Measurements from ENCODE around the gene SSRP1.
"Not testable (repeated sequence)": the region's sequence is repeated elsewhere in the genome, so short reads cannot be mapped to it uniquely, and the experiment has no call there.

The SSRP1 gene, protein sequence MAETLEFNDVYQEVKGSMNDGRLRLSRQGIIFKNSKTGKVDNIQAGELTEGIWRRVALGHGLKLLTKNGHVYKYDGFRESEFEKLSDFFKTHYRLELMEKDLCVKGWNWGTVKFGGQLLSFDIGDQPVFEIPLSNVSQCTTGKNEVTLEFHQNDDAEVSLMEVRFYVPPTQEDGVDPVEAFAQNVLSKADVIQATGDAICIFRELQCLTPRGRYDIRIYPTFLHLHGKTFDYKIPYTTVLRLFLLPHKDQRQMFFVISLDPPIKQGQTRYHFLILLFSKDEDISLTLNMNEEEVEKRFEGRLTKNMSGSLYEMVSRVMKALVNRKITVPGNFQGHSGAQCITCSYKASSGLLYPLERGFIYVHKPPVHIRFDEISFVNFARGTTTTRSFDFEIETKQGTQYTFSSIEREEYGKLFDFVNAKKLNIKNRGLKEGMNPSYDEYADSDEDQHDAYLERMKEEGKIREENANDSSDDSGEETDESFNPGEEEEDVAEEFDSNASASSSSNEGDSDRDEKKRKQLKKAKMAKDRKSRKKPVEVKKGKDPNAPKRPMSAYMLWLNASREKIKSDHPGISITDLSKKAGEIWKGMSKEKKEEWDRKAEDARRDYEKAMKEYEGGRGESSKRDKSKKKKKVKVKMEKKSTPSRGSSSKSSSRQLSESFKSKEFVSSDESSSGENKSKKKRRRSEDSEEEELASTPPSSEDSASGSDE

DNA sequence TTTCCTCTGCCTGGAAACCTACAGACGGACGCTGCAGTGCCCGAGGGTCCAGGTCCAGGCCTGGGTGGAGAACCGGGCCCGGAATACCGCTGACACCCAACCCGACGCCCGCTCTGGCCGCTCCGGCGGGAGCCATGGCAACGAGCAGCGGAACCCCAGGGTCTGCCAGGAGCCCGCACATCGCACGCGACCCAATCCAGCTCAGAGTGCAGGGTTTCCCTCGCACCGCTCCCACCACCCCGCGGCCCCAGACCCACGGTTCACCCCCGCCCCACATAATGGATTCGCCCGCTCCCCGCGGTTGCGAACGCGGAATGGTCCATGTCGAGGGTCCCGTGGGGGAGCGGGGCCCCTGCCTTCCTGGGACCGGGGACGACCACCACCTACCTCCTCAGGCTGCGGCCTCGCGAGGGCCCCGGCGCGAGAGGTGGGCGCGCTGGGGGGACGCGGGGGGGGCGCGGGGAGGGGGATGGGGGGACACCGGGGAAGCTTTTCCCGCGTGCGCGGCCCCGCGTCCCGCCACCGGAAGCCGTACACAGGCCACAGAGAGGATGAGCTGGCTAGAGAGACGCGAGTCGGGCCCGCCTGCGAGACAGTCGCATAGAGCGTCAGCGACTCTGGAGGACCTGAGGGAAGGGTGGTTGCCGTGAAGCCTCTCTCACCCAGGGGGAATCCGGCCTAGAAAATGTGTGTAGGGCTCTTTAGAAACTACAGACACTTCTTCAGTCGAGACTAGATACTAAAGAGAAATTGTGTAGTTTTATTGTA lies at the start of gene SSRP1:
Gene SSRP1, minus strand, starts transcription at position 550 of the 768 bp plus-strand sequence. CDS start 771 bp downstream, outside the sequence.
- FAIRE-seq (no peak), DNase-seq (ENCODE audit: low spot score) (peak; percentile 69)

DNA sequence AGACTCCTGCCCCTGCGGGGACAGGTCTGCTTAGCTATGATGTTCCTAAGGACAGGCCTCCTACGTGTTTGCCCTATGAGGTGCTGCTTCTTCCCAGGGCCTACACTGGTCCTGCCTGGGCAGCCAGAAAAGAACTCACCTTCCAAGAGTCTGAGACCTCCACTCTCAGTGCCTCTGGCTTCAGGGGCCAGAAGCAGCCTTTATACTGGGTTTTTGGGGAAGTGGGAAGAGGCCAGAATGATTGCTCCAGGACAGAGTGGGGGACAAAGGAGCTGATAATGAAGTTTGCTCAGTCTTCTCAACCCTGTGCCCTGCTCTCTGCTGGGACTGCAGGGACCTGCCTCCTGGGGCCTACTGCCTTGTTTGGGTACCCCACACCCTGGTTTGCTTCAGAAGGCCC lies 45.3 kb upstream of the SSRP1 start, which contains the start of gene PRG3:
Gene PRG3, minus strand, starts transcription at position 176 of the 400 bp plus-strand sequence. CDS start 442 bp downstream, outside the sequence.
- no peak for FAIRE-seq
- no peak for DNase-seq (ENCODE audit: low spot score)

DNA sequence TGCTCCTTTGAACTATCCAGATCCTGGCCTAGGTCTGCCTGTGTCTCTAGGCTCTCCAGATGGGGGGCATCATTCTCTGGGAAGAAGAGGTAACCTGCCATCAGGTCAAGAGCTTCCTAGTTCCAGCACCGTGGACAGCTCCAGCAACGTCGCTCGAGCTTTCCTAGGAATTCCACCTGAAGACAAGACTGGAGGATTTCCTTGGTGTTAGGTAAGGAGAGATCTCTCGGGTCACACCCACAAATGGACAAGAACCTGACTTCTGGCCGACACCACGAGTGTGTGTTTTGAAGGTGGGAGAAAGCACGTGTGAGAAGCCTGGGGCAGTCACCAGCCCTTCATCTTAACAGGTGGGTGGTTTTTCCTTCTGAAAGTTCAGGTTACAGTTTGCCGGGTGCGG lies 44.0 kb upstream of the SSRP1 start:
- no peak for FAIRE-seq
- DNase-seq (ENCODE audit: low spot score) = no peak

DNA sequence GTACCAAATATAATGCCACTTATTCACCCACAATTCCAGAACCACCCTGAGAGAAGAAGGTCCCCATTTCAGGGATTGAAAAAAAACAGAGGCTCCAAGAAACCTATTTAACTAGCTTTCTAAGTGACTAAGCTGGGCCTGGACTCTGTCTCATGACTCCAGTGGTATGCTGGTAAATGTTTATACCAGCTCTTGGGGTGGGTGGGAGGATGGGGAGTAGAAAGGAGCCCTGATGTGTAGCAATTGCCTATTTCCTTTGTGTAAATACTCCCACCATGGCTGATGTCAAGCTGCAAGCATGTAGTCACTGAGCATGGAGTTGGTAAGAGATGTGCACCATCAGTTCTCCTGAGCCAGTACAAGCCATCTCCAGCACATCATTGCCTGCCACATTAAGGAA lies 42.5 kb upstream of the SSRP1 start:
- DNase-seq (ENCODE audit: low spot score) (no peak), FAIRE-seq (no peak)

DNA sequence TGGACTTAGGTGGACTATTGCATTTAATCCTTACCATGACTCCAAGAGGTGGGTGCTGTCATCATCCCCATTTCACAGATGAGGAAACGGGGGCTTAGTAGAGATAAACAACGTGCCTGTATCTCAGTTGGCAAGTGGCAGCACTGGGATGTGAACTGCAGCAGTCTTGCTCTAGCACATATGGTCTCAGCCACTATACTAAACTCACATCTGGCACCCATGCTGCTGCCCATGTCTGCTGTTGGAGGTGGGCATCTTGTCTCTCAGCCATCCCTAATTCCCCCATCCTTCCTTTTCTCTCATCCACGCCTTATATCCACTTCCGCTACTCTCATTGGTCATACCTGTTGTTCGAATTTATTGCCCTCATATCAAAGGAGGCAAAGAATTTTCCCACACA lies 41.4 kb upstream of the SSRP1 start:
- FAIRE-seq (no peak), DNase-seq (ENCODE audit: low spot score) (no peak)

DNA sequence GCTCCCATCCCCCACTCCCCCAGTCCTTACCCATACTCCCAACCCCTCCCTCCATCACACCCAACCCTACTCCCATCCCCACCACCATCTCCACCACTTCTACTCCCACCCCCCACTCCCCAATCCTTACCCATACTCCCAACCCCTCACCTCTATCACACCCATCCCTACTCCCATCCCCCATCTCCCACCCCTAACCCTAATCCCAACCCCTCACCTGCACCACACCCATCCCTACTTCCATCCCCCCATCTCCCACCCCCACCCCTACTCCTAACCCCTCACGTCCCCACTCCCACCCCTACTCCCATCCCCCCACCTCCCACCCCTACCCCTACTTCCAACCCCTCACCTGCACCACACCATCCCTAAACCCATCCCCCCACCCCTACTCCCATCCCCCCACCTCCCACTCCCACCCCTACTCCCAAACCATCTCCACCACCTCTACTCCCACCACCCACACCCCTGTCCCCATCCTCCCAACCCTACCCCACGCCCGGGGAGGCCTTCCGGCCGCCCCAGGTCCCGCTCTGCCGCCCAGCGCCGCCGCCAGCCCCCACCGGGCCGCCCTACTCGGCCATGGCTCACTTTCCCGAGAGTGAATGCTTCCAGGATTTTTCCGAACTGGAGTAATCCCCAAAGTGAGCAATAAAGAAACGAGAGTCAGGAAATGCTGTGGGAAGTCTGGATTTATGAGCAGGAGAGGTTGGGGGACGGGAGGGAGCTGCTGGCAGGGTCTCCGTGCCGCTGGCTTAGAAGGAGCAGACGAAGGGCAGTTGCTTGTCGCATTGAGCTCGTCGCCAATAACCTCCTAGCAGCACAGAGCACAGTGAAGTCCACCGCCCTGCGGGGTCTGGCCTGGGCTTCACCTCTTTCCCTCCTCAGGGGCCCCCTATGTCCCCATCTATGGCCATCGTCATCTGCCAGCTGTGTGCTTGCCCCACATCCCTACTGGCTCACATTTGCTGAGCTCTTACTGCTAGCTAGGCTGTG lies 40.7 kb upstream of the SSRP1 start:
- FAIRE-seq = no peak
- no peak for DNase-seq (ENCODE audit: low spot score)

DNA sequence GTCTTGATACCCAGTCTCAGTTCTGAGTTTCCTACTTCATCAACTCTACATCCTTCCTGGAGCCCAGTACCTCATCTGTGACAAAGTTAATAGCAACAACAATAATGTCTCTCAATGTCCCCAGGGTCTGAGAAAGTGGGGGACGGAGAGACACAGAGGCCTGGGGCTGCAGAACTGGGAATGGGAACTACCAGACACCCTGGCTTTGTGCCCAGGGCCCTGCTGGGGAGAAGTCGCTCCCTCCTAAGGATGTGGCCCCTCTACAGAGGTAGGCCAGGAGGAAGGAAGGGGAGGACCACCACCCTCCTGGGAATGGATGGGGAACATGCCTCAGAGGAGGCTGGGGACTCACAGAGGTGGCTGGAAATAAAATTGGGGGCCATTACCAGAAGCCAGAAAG lies 39.8 kb upstream of the SSRP1 start:
- FAIRE-seq (no peak), DNase-seq (ENCODE audit: low spot score) (no peak)

DNA sequence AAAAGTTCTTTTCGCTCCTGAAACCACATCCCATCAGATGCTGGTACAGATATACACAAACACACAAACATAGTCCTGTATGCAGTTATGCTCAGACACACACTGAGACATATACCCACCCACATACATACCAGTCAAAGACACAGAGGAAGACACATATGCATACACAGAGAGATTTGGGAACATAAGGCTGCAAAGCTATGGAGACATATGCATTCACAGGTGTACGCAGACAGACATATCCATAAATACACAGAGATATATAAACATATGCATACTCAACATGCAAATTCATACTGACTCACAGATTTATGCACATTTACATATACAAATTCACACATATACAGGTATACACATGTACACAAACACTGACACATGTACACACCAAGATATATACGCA lies 39.3 kb upstream of the SSRP1 start:
- DNase-seq (ENCODE audit: low spot score) (no peak), FAIRE-seq (no peak)

DNA sequence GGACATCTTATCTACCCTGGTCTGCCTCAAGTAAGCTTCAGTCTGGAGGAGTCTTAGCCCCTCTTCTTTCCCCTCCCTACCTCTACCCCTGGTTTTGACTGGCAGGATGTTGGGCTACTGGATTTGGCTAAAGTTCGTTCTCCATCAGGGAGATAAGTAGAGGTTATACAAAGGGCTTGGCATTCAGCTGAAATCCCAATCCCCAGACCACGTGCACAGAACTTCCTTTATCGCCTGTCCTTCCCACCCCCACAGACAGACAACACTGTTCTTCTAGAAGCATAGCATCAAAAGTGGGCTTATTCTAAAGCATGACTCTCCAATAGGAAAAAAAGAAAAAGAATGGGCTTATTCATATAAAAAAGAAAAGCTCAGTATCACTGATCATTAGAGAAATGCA lies 37.5 kb upstream of the SSRP1 start:
- DNase-seq (ENCODE audit: low spot score) (no peak), FAIRE-seq (no peak)

DNA sequence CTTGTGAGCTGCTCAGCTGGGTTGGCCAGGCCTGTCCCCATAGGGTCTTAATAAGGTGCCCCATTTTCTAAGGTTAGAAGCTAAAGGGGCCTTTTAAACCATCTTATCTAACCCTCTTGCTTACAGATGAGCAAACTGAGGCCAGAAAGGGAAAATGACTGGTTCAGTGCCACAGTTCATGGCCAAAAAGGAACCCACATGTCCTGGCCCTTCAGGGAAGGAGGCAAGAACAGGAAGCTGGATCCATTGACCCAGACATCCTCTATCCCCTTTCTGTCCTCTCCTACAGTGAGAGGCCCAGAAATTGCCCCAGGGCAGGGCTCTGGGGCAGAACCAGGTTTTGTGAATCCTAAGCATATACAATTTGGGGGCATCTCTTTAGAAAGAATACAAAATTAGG lies 35.2 kb upstream of the SSRP1 start:
- no peak for FAIRE-seq
- DNase-seq (ENCODE audit: low spot score) = no peak

DNA sequence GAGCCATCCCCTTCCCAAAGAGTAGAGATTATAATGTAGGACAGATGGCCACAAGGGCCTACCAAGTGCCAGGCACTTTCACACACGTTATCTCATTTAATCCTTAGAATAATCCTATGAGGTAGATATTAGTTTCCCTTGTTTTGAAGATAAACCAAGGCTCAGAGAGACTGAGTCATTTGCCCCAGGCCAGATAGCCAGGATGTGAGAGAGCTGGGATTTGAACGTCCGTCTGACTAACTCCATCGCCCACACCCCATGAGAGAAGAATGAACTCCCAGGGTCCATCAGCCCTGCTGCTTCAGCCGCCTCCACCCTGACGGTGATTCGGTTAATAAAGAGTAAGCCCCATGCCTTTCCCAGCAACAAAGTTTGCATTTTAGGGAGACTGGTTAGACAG lies 34.6 kb upstream of the SSRP1 start:
- FAIRE-seq (no peak), DNase-seq (ENCODE audit: low spot score) (no peak)

DNA sequence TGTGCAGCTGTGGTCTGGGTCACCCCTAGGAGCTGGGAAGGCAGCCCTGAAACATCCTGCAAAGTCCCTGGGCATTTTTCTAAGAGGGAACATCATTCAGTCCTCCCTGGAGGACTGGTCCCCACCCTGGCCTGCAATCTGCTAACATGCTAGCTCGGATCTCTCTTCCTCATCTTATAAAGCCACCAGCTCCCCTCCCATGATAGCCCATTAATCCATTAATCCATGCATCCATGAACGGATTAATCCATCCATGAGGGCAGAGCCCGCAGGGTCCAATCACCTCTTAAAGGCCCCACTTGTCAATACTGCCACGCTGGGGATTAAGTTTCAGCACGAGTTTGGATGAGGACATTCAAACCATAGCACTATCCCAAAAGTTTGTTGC lies 33.1 kb upstream of the SSRP1 start:
- no peak for DNase-seq (ENCODE audit: low spot score)
- no peak for FAIRE-seq

DNA sequence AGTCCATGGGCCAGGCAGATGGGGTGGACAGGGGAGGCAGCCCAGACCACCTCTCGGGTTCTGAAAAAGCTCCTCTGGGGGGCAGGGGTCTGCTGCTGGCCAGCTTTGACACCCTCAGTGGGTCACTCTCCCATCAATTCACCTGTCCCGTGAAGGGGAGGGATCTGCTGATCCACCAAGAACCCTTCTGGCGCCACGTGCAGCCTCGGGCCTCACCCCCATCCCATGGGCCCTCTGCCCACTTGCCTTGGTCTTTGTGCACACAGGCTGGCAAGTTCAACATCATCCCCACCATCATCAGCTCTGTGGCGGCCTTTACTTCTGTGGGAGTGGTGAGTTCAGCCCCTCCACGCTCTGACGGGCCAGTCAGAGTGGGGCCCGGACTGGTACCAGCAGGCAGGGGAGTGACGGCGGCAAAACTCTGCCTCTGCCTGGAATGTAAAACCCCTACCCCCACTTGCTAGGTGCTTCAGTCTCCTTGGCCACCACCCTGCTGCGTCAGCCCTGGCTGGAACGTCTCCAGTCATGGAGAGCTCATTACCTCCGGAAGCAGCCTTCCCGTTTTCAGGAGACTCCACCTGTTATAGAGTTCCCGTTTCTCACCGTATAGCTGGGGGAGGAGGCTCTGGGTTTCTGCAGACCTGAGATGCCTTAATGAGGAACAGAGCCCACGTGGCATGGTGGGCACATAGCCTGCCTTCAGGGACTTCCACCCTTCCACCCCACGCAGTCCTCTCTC lies 32.6 kb upstream of the SSRP1 start:
- DNase-seq (ENCODE audit: low spot score) (no peak), FAIRE-seq (no peak)

DNA sequence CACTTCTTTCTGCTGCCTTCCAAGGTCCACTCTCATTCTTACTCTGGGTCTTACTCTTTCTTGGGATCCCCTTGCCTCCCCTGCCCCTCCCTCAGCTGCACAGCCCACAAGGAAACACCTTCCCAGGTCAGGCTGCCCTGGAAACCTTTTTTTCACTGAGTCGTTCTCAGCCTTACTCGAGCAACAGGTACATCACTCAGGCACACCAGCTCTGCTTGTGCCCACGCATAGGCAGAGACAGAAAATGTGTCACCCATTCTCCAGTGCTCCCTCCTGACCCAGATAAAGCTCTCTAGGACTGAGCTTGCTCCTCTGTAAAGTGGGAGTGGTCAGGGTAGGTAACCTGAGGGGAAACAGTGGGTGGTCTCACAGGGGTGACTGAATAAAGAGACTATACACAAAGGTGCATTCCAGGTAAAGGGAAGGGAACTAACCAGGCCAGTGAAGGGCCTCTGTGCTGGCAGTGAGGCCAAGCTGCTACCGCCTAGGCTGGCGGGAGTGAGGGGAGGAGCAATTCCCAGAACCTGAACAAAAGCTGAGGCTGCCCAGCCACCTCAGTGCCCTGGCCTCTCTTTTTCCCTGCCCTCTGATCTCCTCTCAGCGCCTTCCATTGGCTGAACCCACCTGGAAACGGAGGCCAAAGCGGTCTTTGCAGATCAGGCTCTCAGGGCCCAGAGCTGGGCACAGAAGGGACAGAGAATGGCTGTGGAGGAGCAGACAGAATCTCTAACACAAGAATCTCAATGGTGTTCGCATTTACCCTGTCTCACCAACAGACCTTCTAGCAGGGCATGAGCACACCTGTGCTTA lies 29.4 kb upstream of the SSRP1 start:
- FAIRE-seq (no peak), DNase-seq (ENCODE audit: low spot score) (no peak)

DNA sequence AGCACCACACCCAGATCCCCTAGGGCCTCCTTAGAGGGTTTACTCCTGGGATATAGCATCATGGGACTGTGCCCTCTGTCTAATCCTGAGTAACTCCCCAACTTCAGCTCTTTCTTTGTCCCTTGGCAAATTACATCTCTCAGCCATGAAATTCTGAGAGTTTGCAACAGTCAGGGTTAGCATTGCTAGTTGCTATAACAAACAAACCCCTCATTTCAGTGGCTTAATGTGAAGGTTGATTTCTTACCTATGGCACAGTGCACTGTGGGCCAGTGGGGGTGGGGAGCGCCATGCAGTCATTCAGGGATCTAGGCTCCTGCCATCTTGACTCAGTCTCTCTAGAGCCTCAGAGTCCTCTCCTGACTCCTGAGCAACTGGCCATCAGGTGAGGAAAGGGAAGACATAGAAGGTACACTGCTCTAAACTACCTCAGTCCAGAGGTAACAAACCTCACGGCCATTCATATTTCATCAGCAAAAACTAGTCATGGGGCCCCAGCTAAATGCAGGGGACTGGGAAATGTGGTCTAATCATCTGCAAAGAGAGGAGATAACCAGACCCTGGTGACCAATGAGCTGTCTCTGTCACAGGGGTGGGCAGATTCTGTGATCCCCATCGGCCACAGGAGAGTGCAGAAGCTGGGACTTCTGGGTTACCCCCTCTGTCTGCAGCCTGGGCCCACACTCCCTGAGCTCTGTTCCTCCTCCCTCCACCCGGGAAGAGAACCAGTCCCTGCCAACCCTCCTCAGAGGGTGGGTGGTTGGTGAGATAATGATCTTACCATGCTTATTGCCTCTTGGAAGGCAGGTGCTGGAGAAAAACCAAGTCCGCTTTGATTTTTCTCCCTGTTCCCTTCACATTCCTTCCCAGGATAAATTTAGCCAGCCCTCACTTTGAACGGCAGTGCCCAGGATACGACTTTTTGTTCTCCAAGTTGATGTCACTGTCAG lies 27.7 kb upstream of the SSRP1 start:
- no peak for DNase-seq (ENCODE audit: low spot score)
- no peak for FAIRE-seq

DNA sequence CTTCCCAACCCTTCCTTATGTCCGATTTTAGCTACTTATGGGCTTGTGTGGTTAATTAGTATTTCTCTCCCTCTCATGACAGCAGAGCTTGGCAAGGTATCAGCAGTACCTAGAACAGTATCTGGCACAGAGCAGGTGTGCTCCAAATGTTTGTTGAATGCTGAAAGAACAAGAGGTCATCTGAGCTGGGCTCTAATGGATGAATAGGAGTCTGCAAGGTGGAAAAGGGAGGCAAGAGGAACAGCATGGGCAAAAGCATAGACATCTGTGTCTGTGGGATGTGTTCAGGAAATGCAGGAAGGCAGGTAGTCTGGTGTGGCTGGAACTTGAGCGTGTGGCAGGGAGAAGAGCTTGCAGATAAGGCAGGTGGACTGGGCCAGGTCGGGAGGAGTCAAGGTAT lies 26.2 kb upstream of the SSRP1 start:
- no peak for FAIRE-seq

DNA sequence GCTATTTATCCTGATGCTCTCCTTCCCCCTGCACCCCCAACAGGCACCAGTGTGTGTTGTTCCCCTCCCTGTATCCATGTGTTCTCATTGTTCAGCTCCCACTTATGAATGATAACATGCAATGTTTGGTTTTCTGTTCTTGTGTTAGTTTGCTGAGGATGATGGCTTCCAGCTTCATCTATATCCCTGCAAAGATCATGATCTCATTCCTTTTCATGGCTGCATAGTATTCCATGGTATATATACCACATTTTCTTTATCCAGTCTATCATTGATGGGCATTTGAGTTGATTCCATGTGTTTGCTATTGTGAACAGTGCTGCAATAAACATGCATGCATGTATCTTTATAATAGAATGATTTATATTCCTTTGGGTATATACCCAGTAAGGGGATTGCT lies 25.7 kb upstream of the SSRP1 start:
- FAIRE-seq; DNase-seq (ENCODE audit: low spot score): not testable (repeated sequence)

More for the DNA sequence above, 26.2 kb upstream of the SSRP1 start:
- DNase-seq (ENCODE audit: low spot score) = no peak

DNA sequence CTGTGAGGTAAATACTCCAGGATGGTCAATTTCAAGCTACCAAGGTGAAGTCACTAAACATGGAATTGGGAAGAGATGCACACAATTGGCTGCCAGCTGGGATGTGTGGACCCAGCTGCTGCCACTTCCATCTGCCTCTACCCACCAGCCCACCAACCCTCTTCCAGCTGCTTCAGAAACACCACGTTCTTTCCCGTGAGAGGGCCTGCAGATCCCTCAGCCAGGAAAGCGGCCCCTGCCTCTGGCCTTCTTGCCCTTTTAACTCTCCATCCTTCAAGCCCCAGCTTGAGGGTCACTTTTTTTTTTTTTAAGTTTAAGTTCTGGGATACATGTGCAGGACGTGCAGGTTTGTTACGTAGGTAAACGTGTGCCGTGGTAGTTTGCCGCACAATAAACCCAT lies 25.3 kb upstream of the SSRP1 start:
- no peak for FAIRE-seq
- no peak for DNase-seq (ENCODE audit: low spot score)
